ENCODE data around the gene EXOSC10.
A peak's percentile ranks its signal among the peaks of the same experiment; 100 is the strongest.
"Not testable (repeated sequence)": the region's sequence is repeated elsewhere in the genome, so short reads cannot be mapped to it uniquely, and the experiment has no call there.

EXOSC10 gene

GRCh38 chr1:11039351-11040104 is 60.1 kb downstream of the EXOSC10 start:
- TF ChIP-seq CTCF (IDR thresholded peaks at IDR 0.05; ENCODE audit: low read depth, low read length): no peak
- DNase-seq (ENCODE audit: low read depth, low spot score): no peak
- H3K4me3 ChIP-seq (ENCODE audit: low read depth, low read length): no peak overlapping the region
- in situ Hi-C loops (cut with HindIII; ENCODE audit: low sequenced_read_pairs): no loop called here

- in situ Hi-C loops (cut with HindIII; ENCODE audit: low sequenced_read_pairs): no loop called here
- no peak overlapping the region for H3K4me3 ChIP-seq (ENCODE audit: low read depth, low read length)
- TF ChIP-seq CTCF (IDR thresholded peaks at IDR 0.05; ENCODE audit: low read depth, low read length): peak; percentile 96
- DNase-seq (ENCODE audit: low read depth, low spot score): peak; percentile 85
These were observed 61.9 kb downstream of the EXOSC10 start for GRCh38 chr1:11037740-11038182.

GRCh38 chr1:11037019-11037739 is 62.5 kb downstream of the EXOSC10 start:
- in situ Hi-C loops (cut with HindIII; ENCODE audit: low sequenced_read_pairs); DNase-seq (ENCODE audit: low read depth, low spot score); H3K4me3 ChIP-seq (ENCODE audit: low read depth, low read length): not testable (repeated sequence)

- H3K4me3 ChIP-seq (ENCODE audit: low read depth, low read length): no peak overlapping the region
- in situ Hi-C loops (cut with HindIII; ENCODE audit: low sequenced_read_pairs): no loop called here
- DNase-seq (ENCODE audit: low read depth, low spot score): no peak
- TF ChIP-seq CTCF (IDR thresholded peaks at IDR 0.05; ENCODE audit: low read depth, low read length): no peak
These were observed 67.9 kb downstream of the EXOSC10 start for GRCh38 chr1:11031624-11032262.

- no peak overlapping the region for H3K4me3 ChIP-seq (ENCODE audit: low read depth, low read length)
- no peak for TF ChIP-seq CTCF (IDR thresholded peaks at IDR 0.05; ENCODE audit: low read depth, low read length)
- in situ Hi-C loops (cut with HindIII; ENCODE audit: low sequenced_read_pairs): no loop called here
- DNase-seq (ENCODE audit: low read depth, low spot score): no peak
These were observed 68.8 kb downstream of the EXOSC10 start for GRCh38 chr1:11030865-11031264.

GRCh38 chr1:11028018-11028417 is 71.7 kb downstream of the EXOSC10 start:
- H3K4me3 ChIP-seq (ENCODE audit: low read depth, low read length): no peak overlapping the region
- no peak for TF ChIP-seq CTCF (IDR thresholded peaks at IDR 0.05; ENCODE audit: low read depth, low read length)
- in situ Hi-C loops (cut with HindIII; ENCODE audit: low sequenced_read_pairs): no loop called here
- no peak for DNase-seq (ENCODE audit: low read depth, low spot score)

- TF ChIP-seq CTCF (IDR thresholded peaks at IDR 0.05; ENCODE audit: low read depth, low read length): no peak
- no peak for DNase-seq (ENCODE audit: low read depth, low spot score)
- in situ Hi-C loops (cut with HindIII; ENCODE audit: low sequenced_read_pairs): no loop called here
These were observed 72.4 kb downstream of the EXOSC10 start for GRCh38 chr1:11027316-11027715.

More at GRCh38 chr1:11027316-11027715, 72.4 kb downstream of the EXOSC10 start:
- H3K4me3 ChIP-seq (ENCODE audit: low read depth, low read length): no peak overlapping the region

Data from astrocyte of the spinal cord (primary cell).